H1 (cell line): Measurements from ENCODE around the gene PRSS2. TPM values are rescaled to one million over a fixed set of nuclear protein-coding genes. Genes with fewer than 3 reads are reported as not detected.

Experiments
- CTCF ChIA-PET: fragments of 300-600 bp; sonication (Branson Sonifier 250); formaldehyde crosslinking; loops from one replicate; lab custom pipeline; 2021; ENCODE audit not compliant: partially characterized antibody; lab: Charles Lee
- POLR2A ChIA-PET: fragments of 300-600 bp; sonication (Branson Sonifier 250); formaldehyde crosslinking; loops from one replicate; lab custom pipeline; 2021; ENCODE audit warnings: inconsistent platforms; ENCODE audit not compliant: partially characterized antibody; lab: Charles Lee
- DNase-seq, 2 experiments: peaks; one replicate each; pipeline versions ENCODE4 v3.0.0 to v3.0.0-alpha.2; 2010 to 2022; ENCODE audit warnings: low spot score in 2 of 2, low read depth in 1 of 2, mixed read lengths in 1 of 2
- FAIRE-seq: peaks from 2 replicates; lab custom pipeline; 2011; peaks lifted over from hg19 to GRCh38; lab: Jason Lieb, UNC
- H2AFZ ChIP-seq: 2 replicates; pipeline ENCODE4 v1.8.1; 2012; ENCODE audit warnings: low read length, inconsistent platforms
- H2AK5ac ChIP-seq: 2 replicates; pipeline ENCODE4 v1.6.1; 2013; ENCODE audit warnings: low read depth, low read length
- H2BK120ac ChIP-seq: replicated peaks from 2 replicates; pipeline ENCODE3; 2013; ENCODE audit warnings: low read depth, low read length, inconsistent platforms
- H2BK12ac ChIP-seq: 2 replicates; pipeline ENCODE4 v1.6.1; 2013; ENCODE audit warnings: low read depth, low read length
- H2BK15ac ChIP-seq: 2 replicates; pipeline ENCODE4 v1.6.1; 2013; ENCODE audit warnings: low read length
- H2BK20ac ChIP-seq: 2 replicates; pipeline ENCODE4 v1.6.1; 2013; ENCODE audit warnings: low read length
- H2BK5ac ChIP-seq: 2 replicates; pipeline ENCODE4 v1.6.1; 2013; ENCODE audit warnings: low read depth, low read length
- H3K14ac ChIP-seq: 2 replicates; pipeline ENCODE4 v1.6.1; 2013; ENCODE audit warnings: inconsistent platforms; ENCODE audit not compliant: insufficient read length
- H3K18ac ChIP-seq: 2 replicates; pipeline ENCODE4 v1.6.1; 2013; ENCODE audit warnings: low read length; ENCODE audit errors: extremely low read depth
- H3K23ac ChIP-seq: 2 replicates; pipeline ENCODE4 v1.6.1; 2013; ENCODE audit warnings: inconsistent platforms; ENCODE audit not compliant: insufficient read length
- H3K23me2 ChIP-seq: 2 replicates; pipeline ENCODE4 v1.6.1; 2013; ENCODE audit warnings: low read depth, low read length
- H3K27ac ChIP-seq: 2 replicates; pipeline ENCODE4 v1.6.1; 2011; ENCODE audit warnings: low read depth, low read length, inconsistent platforms
- H3K27me3 ChIP-seq, 4 experiments: replicated peaks in 1 of 4; 1 replicate in 1 of 4; 2 replicates in 3 of 4; pipeline versions ENCODE4 v1.6.1 to v1.8.1; 2011 to 2013; ENCODE audit warnings: low read length in 3 of 4, mild to moderate bottlenecking in 3 of 4, inconsistent platforms in 2 of 4, mixed read lengths in 2 of 4, moderate library complexity in 1 of 4; ENCODE audit not compliant: control insufficient read depth in 3 of 4, insufficient read depth in 3 of 4; ENCODE audit errors: extremely low read depth in 1 of 4
- H3K36me3 ChIP-seq, 4 experiments: 2 replicates each; pipeline versions ENCODE4 v1.6.1 to v1.8.1; 2011 to 2013; ENCODE audit warnings: mild to moderate bottlenecking in 4 of 4, low read length in 3 of 4, moderate library complexity in 2 of 4, control low read depth in 1 of 4, inconsistent platforms in 1 of 4; ENCODE audit not compliant: insufficient read depth in 4 of 4, control insufficient read depth in 2 of 4
- H3K4ac ChIP-seq: replicated peaks from 2 replicates; pipeline ENCODE3; 2013; ENCODE audit warnings: low read length, low read depth, mixed read lengths, inconsistent platforms; ENCODE audit not compliant: insufficient read length
- H3K4me1 ChIP-seq, 4 experiments: replicated peaks in 1 of 4; 1 replicate in 1 of 4; 2 replicates in 3 of 4; pipeline versions ENCODE4 v1.6.1 to v1.8.1; 2011 to 2013; ENCODE audit warnings: low read length in 3 of 4, inconsistent platforms in 2 of 4, mixed read lengths in 1 of 4; ENCODE audit not compliant: insufficient read depth in 4 of 4, control insufficient read depth in 3 of 4
- H3K4me2 ChIP-seq, 2 experiments: 2 replicates each; pipeline versions ENCODE4 v1.6.1 to v1.8.1; 2011 to 2013; ENCODE audit warnings: low read depth in 2 of 2, low read length in 2 of 2, control low read depth in 1 of 2, inconsistent platforms in 1 of 2, mild to moderate bottlenecking in 1 of 2; ENCODE audit not compliant: insufficient read depth in 1 of 2
- H3K4me3 ChIP-seq, 4 experiments: fragments of 200-600, 300-600 bp in 1 of 4; sonication (generic), shearing (Covaris generic), sonication (Bioruptor Twin) in 1 of 4; 2 replicates each; pipeline versions ENCODE4 v1.5.1 to v1.8.1; 2011 to 2016; ENCODE audit warnings: low read length in 4 of 4, low read depth in 3 of 4, control low read depth in 2 of 4, inconsistent platforms in 2 of 4, mild to moderate bottlenecking in 2 of 4, mixed read lengths in 1 of 4, moderate library complexity in 1 of 4; ENCODE audit not compliant: insufficient read depth in 2 of 4; ENCODE audit errors: extremely low read depth in 1 of 4
- H3K56ac ChIP-seq: replicated peaks from 2 replicates; pipeline ENCODE3; 2013; ENCODE audit warnings: low read depth, mild to moderate bottlenecking, mixed read lengths, low read length, inconsistent platforms; ENCODE audit not compliant: insufficient read length
- H3K79me1 ChIP-seq: 2 replicates; pipeline ENCODE4 v1.6.1; 2013; ENCODE audit warnings: low read depth, low read length, control low read depth
- H3K79me2 ChIP-seq, 2 experiments: 2 replicates each; pipeline versions ENCODE4 v1.6.1 to v1.8.1; 2012 to 2013; ENCODE audit warnings: low read length in 2 of 2, mild to moderate bottlenecking in 2 of 2, inconsistent platforms in 1 of 2; ENCODE audit not compliant: insufficient read depth in 2 of 2, control insufficient read depth in 1 of 2
- H3K9ac ChIP-seq, 4 experiments: replicated peaks in 1 of 4; 1 replicate in 1 of 4; 2 replicates in 3 of 4; pipeline versions ENCODE4 v1.6.1 to v1.8.1; 2011 to 2013; ENCODE audit warnings: low read depth in 3 of 4, low read length in 3 of 4, control low read depth in 2 of 4, mild to moderate bottlenecking in 2 of 4, moderate library complexity in 2 of 4, inconsistent platforms in 1 of 4; ENCODE audit errors: extremely low read depth in 1 of 4
- H3K9me3 ChIP-seq, 2 experiments: 2 replicates each; pipeline versions ENCODE4 v1.6.1 to v1.8.1; 2012 to 2013; ENCODE audit warnings: mild to moderate bottlenecking in 2 of 2, moderate library complexity in 2 of 2, control low read depth in 1 of 2, inconsistent platforms in 1 of 2, low read depth in 1 of 2, low read length in 1 of 2, mixed read lengths in 1 of 2; ENCODE audit not compliant: insufficient read depth in 2 of 2
- H4K20me1 ChIP-seq, 2 experiments: replicated peaks in 1 of 2; 2 replicates each; pipeline versions ENCODE3 to v1.8.1; 2011 to 2013; ENCODE audit warnings: inconsistent platforms in 2 of 2, low read length in 2 of 2, mild to moderate bottlenecking in 1 of 2; ENCODE audit not compliant: insufficient read depth in 2 of 2, control insufficient read depth in 1 of 2
- H4K5ac ChIP-seq: 2 replicates; pipeline ENCODE4 v1.6.1; 2013; ENCODE audit warnings: low read length, low read depth, mixed read lengths, inconsistent platforms; ENCODE audit not compliant: insufficient read length
- H4K8ac ChIP-seq: 2 replicates; pipeline ENCODE4 v1.8.0; 2013; ENCODE audit warnings: mild to moderate bottlenecking, moderate library complexity, low read length, inconsistent platforms; ENCODE audit not compliant: insufficient read depth; ENCODE audit errors: extremely low read depth
- H4K91ac ChIP-seq: replicated peaks from 2 replicates; pipeline ENCODE3; 2013; ENCODE audit warnings: low read length, mixed read lengths, inconsistent platforms; ENCODE audit not compliant: insufficient read length
- ATF2 ChIP-seq: IDR thresholded peaks from 2 replicates; pipeline ENCODE4 v1.6.1; 2012; ENCODE audit warnings: low read length, inconsistent platforms
- WGBS, 2 experiments: shearing (Covaris generic) in 1 of 2; methylation state at CpG; one replicate each; pipeline versions ENCODE4 v1.1.6 to v1.1.7; 2013 to 2015; ENCODE audit warnings: low lambda C conversion rate in 2 of 2, mixed read lengths in 2 of 2, inconsistent platforms in 1 of 2, low coverage in 1 of 2, missing lambda C conversion rate in 1 of 2; ENCODE audit not compliant: insufficient replicate concordance in 2 of 2, insufficient coverage in 1 of 2, insufficient read length in 1 of 2; ENCODE audit errors: extremely low coverage in 1 of 2, missing lambda C conversion rate in 1 of 2; 5-methylcytosine and 5-hydroxymethylcytosine counted together
- polyA plus RNA-seq, 7 experiments: library from polyadenylated mRNA; depleted of rRNA in 3 of 7; stranded (reverse) in 5 of 7; unstranded in 2 of 7; fragments of >200 nt in 5 of 7; fragments of 200-250 nt in 2 of 7; gene quantifications; 1 replicate in 5 of 7; 2 replicates in 1 of 7; 4 replicates in 1 of 7; pipeline versions ENCODE4 v1.2.1 to v1.2.3, GENCODE V29; 2011 to 2013; ENCODE audit warnings: missing spikeins in 2 of 7, mixed read lengths in 2 of 7
- total RNA-seq: library from RNA; stranded (reverse); fragmentation: NEBNext Ultra II Directional; extraction: Animal tissue kit (Norgen Biotek cat#: 25700); gene quantifications from 2 replicates; pipeline ENCODE4 v1.2.1, GENCODE V29; 2021

The PRSS2 gene
- total and polyA plus RNA-seq, 2 of the 8 experiments (the other 6 are each of a cell fraction or from before 2014, with no cell fraction given) = not detected

GRCh38 chr7:142809671-142810070 is 38.9 kb downstream of the PRSS2 start:
- Histone ChIP-seq H2BK20ac (no peak overlapping the region), H3K27ac (no peak overlapping the region), H3K79me1 (no peaks in the 10 kb centered on the region), H4K8ac (no peak overlapping the region), H3K36me3 (no peaks in the 10 kb centered on the region), H3K9ac (no peak overlapping the region), H3K9me3 (no peaks in the 10 kb centered on the region), H2BK5ac (no peak overlapping the region), H3K4me2 (no peak overlapping the region), H3K56ac (no peak overlapping the region), H3K14ac (no peak overlapping the region), H2AK5ac (no peak overlapping the region), H2BK15ac (no peak overlapping the region), H3K18ac (no peak overlapping the region), H3K79me2 (no peaks in the 10 kb centered on the region), H4K20me1 (no peaks in the 10 kb centered on the region), H3K23ac (no peak overlapping the region), H2BK120ac (no peak overlapping the region), H3K4ac (no peak overlapping the region), H3K4me1 (peaks cover 10 to 23% (median 17%) of the 10 kb centered on the region in 4 experiments), H3K23me2 (no peaks in the 10 kb centered on the region), H2AFZ (no peak overlapping the region), H4K91ac (no peak overlapping the region), H3K27me3 (no peaks in the 10 kb centered on the region), H2BK12ac (no peak overlapping the region), H3K4me3 (no peak overlapping the region), H4K5ac (no peak overlapping the region)
- ChIA-PET POLR2A (interaction anchor here (5.7 kb wide), 1 partner anchor 12 kb away, joined by 36 read pairs; no protein-coding TSS in a partner anchor), CTCF (interaction anchor here (0.6 to 18.9 kb wide), 27 partner anchors 9 to 490 kb away, joined by 3 to 430 read pairs (median 4); no protein-coding TSS in a partner anchor)
- WGBS, 2 experiments = 79% methylated on average over 2 of the region's 2 CpGs; no CpG with 5 or more reads in 1 of the 2 experiments
- DNase-seq (no peak), FAIRE-seq (no peak)
- no peak for TF ChIP-seq ATF2
